MCF 10A (cell line): ENCODE data around the gene TRIM40. TPM values are rescaled to one million over a fixed set of nuclear protein-coding genes. Genes with fewer than 3 reads are reported as not detected.

Experiments used
- BruUV-seq: library from RNA; stranded (reverse); fragments of 400-500 nt; replicated peaks from 2 replicates; lab custom pipeline; 2021; lab: Mats Ljungman, UMichigan
- CTCF ChIA-PET: fragments of 300-600 bp; sonication (Branson Sonifier 250); formaldehyde crosslinking; extraction: SDS; loops from one replicate; lab custom pipeline; 2021; ENCODE audit warnings: antibody characterized with exemption, inconsistent platforms; lab: Yijun Ruan, JAX
- POLR2A ChIA-PET: fragments of 300-600, 350-650 bp; sonication (Branson Sonifier 250); formaldehyde crosslinking; extraction: SDS; loops from one replicate; lab custom pipeline; 2020; ENCODE audit warnings: antibody characterized with exemption, inconsistent platforms; lab: Yijun Ruan, JAX
- DNase-seq: peaks from one replicate; pipeline ENCODE4 v3.0.0-alpha.2; 2018; ENCODE audit not compliant: unreplicated experiment
- H3K27ac Mint-ChIP-seq: one replicate; pipeline ENCODE4 v1.8.0; 2022; ENCODE audit warnings: mild to moderate bottlenecking, low read depth, mixed read lengths; ENCODE audit not compliant: unreplicated experiment
- H3K27me3 Mint-ChIP-seq: one replicate; pipeline ENCODE4 v1.8.0; 2022; ENCODE audit warnings: mixed read lengths; ENCODE audit not compliant: insufficient read depth, unreplicated experiment
- H3K36me3 Mint-ChIP-seq: one replicate; pipeline ENCODE4 v1.8.0; 2022; ENCODE audit warnings: mild to moderate bottlenecking, moderate library complexity, mixed read lengths; ENCODE audit not compliant: insufficient read depth, unreplicated experiment
- H3K4me1 Mint-ChIP-seq: one replicate; pipeline ENCODE4 v1.8.0; 2022; ENCODE audit warnings: mixed read lengths; ENCODE audit not compliant: insufficient read depth, unreplicated experiment
- H3K4me3 Mint-ChIP-seq: one replicate; pipeline ENCODE4 v1.8.0; 2022; ENCODE audit warnings: mild to moderate bottlenecking, moderate library complexity, mixed read lengths; ENCODE audit not compliant: unreplicated experiment
- H3K9me3 Mint-ChIP-seq: one replicate; pipeline ENCODE4 v1.8.0; 2022; ENCODE audit warnings: mixed read lengths; ENCODE audit not compliant: unreplicated experiment
- CTCF ChIP-seq: fragments of 200-600 bp; IDR thresholded peaks from one replicate; pipeline ENCODE4 v1.8.0; 2022; ENCODE audit warnings: antibody characterized with exemption, mild to moderate bottlenecking; ENCODE audit not compliant: unreplicated experiment
- intact Hi-C: fragments of 100-400 bp; cut with micrococcal nuclease; formaldehyde crosslinking; loops from 2 replicates; pipeline ENCODE4 v1.14.1; 2022
- total RNA-seq: library from RNA; stranded (reverse); gene quantifications from 2 replicates; pipeline ENCODE4 v1.2.3, GENCODE V29; 2022

Gene TRIM40
- total RNA-seq, 1 experiment from 2014 or later = not detected

GRCh38 chr6:30092852-30093543 lies 42.9 kb upstream of the TRIM40 start:
- ChIA-PET POLR2A (interaction anchor here (0.6 to 3.0 kb wide), 4 partner anchors 9 to 32 kb away, joined by 4 to 16 read pairs (median 8); partner anchors contain the start of genes POLR1H and PPP1R11), CTCF (interaction anchor here (1.3 to 2.5 kb wide), 3 partner anchors 11 to 443 kb away, joined by 5 to 10 read pairs (median 8); no protein-coding TSS in a partner anchor)
- H3K27ac Mint-ChIP-seq = no peak overlapping the region
- no peak for DNase-seq
- BruUV-seq = no TSS peak
- no peaks in the 10 kb centered on the region for H3K9me3 Mint-ChIP-seq
- intact Hi-C loops = no loop called here
- H3K4me3 Mint-ChIP-seq = no peak overlapping the region
- no peaks in the 10 kb centered on the region for H3K36me3 Mint-ChIP-seq
- H3K4me1 Mint-ChIP-seq = peaks cover 35% of the 10 kb centered on the region
- TF ChIP-seq CTCF = no peak
- H3K27me3 Mint-ChIP-seq = peaks cover 9% of the 10 kb centered on the region

DNA sequence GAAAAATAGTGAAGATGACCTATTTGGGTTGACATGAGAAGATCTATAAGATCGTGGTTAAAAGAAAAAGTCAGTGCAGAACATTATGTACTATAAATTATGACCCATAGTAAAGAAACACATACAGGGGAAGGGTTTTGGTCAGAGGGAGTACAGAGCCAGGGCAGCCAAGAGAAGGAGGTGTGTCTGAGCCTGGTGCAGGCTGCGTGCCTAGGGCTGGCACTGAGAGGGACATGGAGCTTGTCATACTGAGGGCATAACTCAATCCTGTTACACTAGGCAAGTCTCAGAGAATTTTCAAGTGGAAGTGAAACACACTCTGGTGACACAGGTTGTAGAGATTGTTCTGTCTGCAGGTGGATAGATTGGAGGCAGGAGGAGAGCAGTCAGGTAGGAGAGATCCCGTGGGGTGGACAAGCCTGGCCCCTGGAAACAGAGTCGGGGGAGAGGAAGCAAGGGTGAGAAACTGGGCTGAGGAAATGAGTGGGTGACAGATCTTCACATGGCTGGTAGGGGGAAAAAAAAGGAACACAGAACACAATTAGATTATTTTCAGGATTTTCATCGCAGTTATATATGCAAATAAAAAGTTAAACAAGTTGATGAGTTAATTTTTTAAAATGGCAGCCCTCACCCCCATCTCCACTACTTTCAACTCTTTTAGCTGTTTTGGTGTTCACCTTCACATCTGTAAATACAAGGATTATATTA lies 41.8 kb upstream of the TRIM40 start:
- POLR2A ChIA-PET = interaction anchor here (0.5 to 3.0 kb wide), 7 partner anchors 7 to 119 kb away, joined by 3 to 16 read pairs (median 4); partner anchors contain the start of genes POLR1H and TRIM26
- no peaks in the 10 kb centered on the region for H3K9me3 Mint-ChIP-seq
- CTCF ChIA-PET = interaction anchor here (0.8 to 2.6 kb wide), 4 partner anchors 10 to 37 kb away, joined by 6 to 12 read pairs (median 9); no protein-coding TSS in a partner anchor
- intact Hi-C loops = no loop called here
- no TSS peak for BruUV-seq
- no peak for DNase-seq
- H3K27ac Mint-ChIP-seq = no peak overlapping the region
- no peak for TF ChIP-seq CTCF
- no peak overlapping the region for H3K4me3 Mint-ChIP-seq
- peaks cover 18% of the 10 kb centered on the region for H3K27me3 Mint-ChIP-seq
- H3K4me1 Mint-ChIP-seq = peaks cover 39% of the 10 kb centered on the region
- no peaks in the 10 kb centered on the region for H3K36me3 Mint-ChIP-seq

DNA sequence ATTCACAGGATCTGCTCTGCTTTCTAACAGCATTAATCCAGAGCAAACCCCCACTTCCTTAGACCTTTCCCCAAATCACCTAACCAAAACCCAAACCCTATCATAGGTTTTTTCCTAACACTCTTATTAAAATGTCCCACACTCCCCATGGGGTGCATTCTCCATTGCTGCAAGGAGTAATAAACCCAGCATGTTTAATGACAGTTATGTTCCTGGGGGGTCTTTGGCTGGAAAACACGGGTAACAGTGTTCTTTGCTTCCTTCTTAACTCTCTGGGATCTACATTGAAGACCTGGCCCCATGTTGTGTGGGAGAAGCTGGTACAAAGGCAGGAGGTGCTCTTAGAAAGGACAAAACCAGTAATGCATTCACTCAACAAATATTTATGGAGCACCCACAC lies 39.1 kb upstream of the TRIM40 start:
- peaks cover 36% of the 10 kb centered on the region for H3K4me1 Mint-ChIP-seq
- no TSS peak for BruUV-seq
- H3K36me3 Mint-ChIP-seq = no peaks in the 10 kb centered on the region
- ChIA-PET CTCF (interaction anchor here (2.6 kb wide), 1 partner anchor 35 kb away, joined by 12 read pairs; no protein-coding TSS in a partner anchor), POLR2A (interaction anchor here (1.0 to 2.9 kb wide), 2 partner anchors 23 to 30 kb away, joined by 4 to 8 read pairs; partner anchors contain the start of gene PPP1R11)
- no peak for TF ChIP-seq CTCF
- DNase-seq = no peak
- peaks cover 18% of the 10 kb centered on the region for H3K27me3 Mint-ChIP-seq
- intact Hi-C loops = no loop called here
- H3K4me3 Mint-ChIP-seq = no peak overlapping the region
- no peak overlapping the region for H3K27ac Mint-ChIP-seq
- H3K9me3 Mint-ChIP-seq = no peaks in the 10 kb centered on the region
